WERI-Rb-1 (cell line): Measurements from ENCODE around the gene CAMTA1.
A peak's percentile ranks its signal among the peaks of the same experiment; 100 is the strongest.

Experiments used
- DNase-seq: peaks from one replicate; pipeline ENCODE4 v3.0.0-alpha.2; 2020
- H3K27ac ChIP-seq: fragments of 250-450 bp; sonication (Bioruptor Pico); 2 replicates; pipeline ENCODE4 v1.5.1; 2020; ENCODE audit warnings: mild to moderate bottlenecking, moderate library complexity
- H3K27me3 ChIP-seq: fragments of 250-450 bp; sonication (Bioruptor Pico); 2 replicates; pipeline ENCODE4 v1.5.1; 2021; ENCODE audit warnings: mild to moderate bottlenecking, low read depth, moderate library complexity; ENCODE audit not compliant: insufficient read depth, severe bottlenecking
- H3K36me3 ChIP-seq: fragments of 250-450 bp; sonication (Bioruptor Pico); 2 replicates; pipeline ENCODE4 v1.5.1; 2020; ENCODE audit warnings: mild to moderate bottlenecking, moderate library complexity
- H3K4me3 ChIP-seq: 2 replicates; pipeline ENCODE4 v1.5.1; 2011; ENCODE audit warnings: low read depth, mild to moderate bottlenecking, control low read depth, low read length
- H3K9me3 ChIP-seq: fragments of 250-450 bp; sonication (Bioruptor Pico); 2 replicates; pipeline ENCODE4 v1.5.1; 2021; ENCODE audit warnings: mild to moderate bottlenecking, moderate library complexity; ENCODE audit not compliant: severe bottlenecking
- CTCF ChIP-seq: IDR thresholded peaks from 2 replicates; pipeline ENCODE4 v1.5.1; 2011; ENCODE audit warnings: low read depth, mild to moderate bottlenecking, control low read depth, inconsistent platforms, low read length

Gene CAMTA1

GRCh38 chr1:7232441-7233236, 447.4 kb downstream of the CAMTA1 start:
- no peak for TF ChIP-seq CTCF

GRCh38 chr1:7233237-7233540, 447.9 kb downstream of the CAMTA1 start:
- Histone ChIP-seq H3K27me3 (no peaks in the 10 kb centered on the region), H3K9me3 (no peaks in the 10 kb centered on the region), H3K36me3 (no peaks in the 10 kb centered on the region), H3K27ac (no peak overlapping the region), H3K4me3 (no peak overlapping the region)
- DNase-seq: no peak
- no peak for TF ChIP-seq CTCF

More at GRCh38 chr1:7232441-7233236, 447.4 kb downstream of the CAMTA1 start:
- Histone ChIP-seq H3K36me3 (no peaks in the 10 kb centered on the region), H3K9me3 (no peaks in the 10 kb centered on the region), H3K27ac (peak overlapping the region; percentile 80), H3K27me3 (no peaks in the 10 kb centered on the region), H3K4me3 (no peak overlapping the region)
- DNase-seq: no peak

- no peak overlapping the region for H3K27ac ChIP-seq
- H3K27me3 ChIP-seq: no peaks in the 10 kb centered on the region
- no peak for DNase-seq
- H3K4me3 ChIP-seq: no peak overlapping the region
- H3K9me3 ChIP-seq: no peaks in the 10 kb centered on the region
- H3K36me3 ChIP-seq: no peaks in the 10 kb centered on the region
- no peak for TF ChIP-seq CTCF
Observed at GRCh38 chr1:7233646-7234470, 448.6 kb downstream of the CAMTA1 start.

GRCh38 chr1:7234471-7234755, 449.2 kb downstream of the CAMTA1 start:
- Histone ChIP-seq H3K4me3 (no peak overlapping the region), H3K27ac (no peak overlapping the region), H3K9me3 (no peaks in the 10 kb centered on the region), H3K36me3 (no peaks in the 10 kb centered on the region), H3K27me3 (no peaks in the 10 kb centered on the region)
- no peak for TF ChIP-seq CTCF
- DNase-seq: no peak

GRCh38 chr1:7235871-7236517, 450.7 kb downstream of the CAMTA1 start:
- Histone ChIP-seq H3K9me3 (no peaks in the 10 kb centered on the region), H3K4me3 (no peak overlapping the region), H3K27me3 (no peaks in the 10 kb centered on the region), H3K36me3 (no peaks in the 10 kb centered on the region), H3K27ac (no peak overlapping the region)
- no peak for DNase-seq
- TF ChIP-seq CTCF: no peak
